MM.1S (cell line): Measurements from ENCODE around the gene ME2.

Experiments used
- DNase-seq: peaks from one replicate; pipeline ENCODE4 v3.0.0-alpha.2; 2015
- H2AFZ ChIP-seq: fragments of 300-600 bp; sonication (generic); 2 replicates; pipeline ENCODE4 v1.6.0; 2016; ENCODE audit warnings: antibody characterized with exemption, low read length
- H3F3A ChIP-seq: fragments of 300-600 bp; sonication (generic); 2 replicates; pipeline ENCODE4 v1.6.1; 2016; ENCODE audit warnings: mild to moderate bottlenecking, antibody characterized with exemption, low read length, moderate library complexity, mixed read lengths; ENCODE audit not compliant: insufficient read depth
- H3K27ac ChIP-seq: fragments of 300-600 bp; sonication (generic); 2 replicates; pipeline ENCODE4 v1.5.1; 2016; ENCODE audit warnings: mild to moderate bottlenecking, low read length
- H3K27me3 ChIP-seq: fragments of 300-600 bp; sonication (generic); replicated peaks from 2 replicates; pipeline ENCODE4 v1.6.0; 2016; ENCODE audit warnings: low read length; ENCODE audit not compliant: insufficient read depth
- H3K36me3 ChIP-seq: fragments of 300-600 bp; sonication (generic); replicated peaks from 2 replicates; pipeline ENCODE4 v1.6.1; 2016; ENCODE audit warnings: mild to moderate bottlenecking, low read length, mixed read lengths; ENCODE audit not compliant: insufficient read depth
- H3K4me1 ChIP-seq: fragments of 300-600 bp; sonication (generic); 2 replicates; pipeline ENCODE4 v1.6.1; 2016; ENCODE audit warnings: low read length, mixed read lengths
- H3K4me2 ChIP-seq: fragments of 300-600 bp; sonication (generic); 2 replicates; pipeline ENCODE4 v1.6.0; 2016; ENCODE audit warnings: low read depth, low read length
- H3K4me3 ChIP-seq: fragments of 300-600 bp; sonication (generic); 2 replicates; pipeline ENCODE4 v1.5.1; 2016; ENCODE audit warnings: low read length, mixed read lengths
- H3K79me2 ChIP-seq: fragments of 300-600 bp; sonication (generic); 2 replicates; pipeline ENCODE4 v1.6.1; 2016; ENCODE audit warnings: mixed run types, low read length, mixed read lengths
- H3K9ac ChIP-seq: fragments of 300-600 bp; sonication (generic); 2 replicates; pipeline ENCODE4 v1.6.1; 2016; ENCODE audit warnings: low read length, mixed read lengths
- H3K9me2 ChIP-seq: fragments of 300-600 bp; sonication (generic); replicated peaks from 2 replicates; pipeline ENCODE4 v1.6.1; 2016; ENCODE audit warnings: mild to moderate bottlenecking, low read length, mixed read lengths; ENCODE audit not compliant: insufficient read depth
- H3K9me3 ChIP-seq: fragments of 300-600 bp; sonication (generic); replicated peaks from 2 replicates; pipeline ENCODE4 v1.6.1; 2016; ENCODE audit warnings: mild to moderate bottlenecking, low read length, mixed read lengths; ENCODE audit not compliant: insufficient read depth
- H4K20me1 ChIP-seq: fragments of 300-600 bp; sonication (generic); 2 replicates; pipeline ENCODE4 v1.6.1; 2016; ENCODE audit warnings: mild to moderate bottlenecking, low read length, moderate library complexity, mixed read lengths; ENCODE audit not compliant: insufficient read depth
- EZH2 ChIP-seq: fragments of 300-600 bp; sonication (generic); optimal IDR thresholded peaks from 2 replicates; pipeline ENCODE3; 2017; ENCODE audit warnings: low read depth, mild to moderate bottlenecking, antibody characterized with exemption, low read length, mixed read lengths
- EZH2phosphoT487 ChIP-seq: fragments of 300-600 bp; sonication (generic); IDR thresholded peaks from 2 replicates; pipeline ENCODE4 v1.6.1; 2018; ENCODE audit warnings: antibody characterized with exemption, low read length
- TF ChIP-seq, protein P1 (sequence below): fragments of 300-600 bp; sonication (generic); IDR thresholded peaks from 2 replicates; pipeline ENCODE4 v1.5.1; 2016; ENCODE audit warnings: antibody characterized with exemption, low read length, mixed read lengths

Gene ME2

GRCh38 chr18:50839996-50840395 is 38.9 kb upstream of the ME2 start:
- Histone ChIP-seq H3K4me1 (peaks cover 12% of the 10 kb centered on the region), H3K36me3 (no peaks in the 10 kb centered on the region), H3K9me3 (no peaks in the 10 kb centered on the region), H3K27me3 (no peaks in the 10 kb centered on the region), H3K9me2 (no peaks in the 10 kb centered on the region), H3K27ac (no peak overlapping the region), H3K9ac (no peak overlapping the region), H3K4me3 (no peak overlapping the region), H2AFZ (no peak overlapping the region), H3F3A (no peaks in the 10 kb centered on the region), H4K20me1 (no peaks in the 10 kb centered on the region), H3K79me2 (no peaks in the 10 kb centered on the region), H3K4me2 (no peak overlapping the region)
- no peak for DNase-seq
- TF ChIP-seq, protein P1, sequence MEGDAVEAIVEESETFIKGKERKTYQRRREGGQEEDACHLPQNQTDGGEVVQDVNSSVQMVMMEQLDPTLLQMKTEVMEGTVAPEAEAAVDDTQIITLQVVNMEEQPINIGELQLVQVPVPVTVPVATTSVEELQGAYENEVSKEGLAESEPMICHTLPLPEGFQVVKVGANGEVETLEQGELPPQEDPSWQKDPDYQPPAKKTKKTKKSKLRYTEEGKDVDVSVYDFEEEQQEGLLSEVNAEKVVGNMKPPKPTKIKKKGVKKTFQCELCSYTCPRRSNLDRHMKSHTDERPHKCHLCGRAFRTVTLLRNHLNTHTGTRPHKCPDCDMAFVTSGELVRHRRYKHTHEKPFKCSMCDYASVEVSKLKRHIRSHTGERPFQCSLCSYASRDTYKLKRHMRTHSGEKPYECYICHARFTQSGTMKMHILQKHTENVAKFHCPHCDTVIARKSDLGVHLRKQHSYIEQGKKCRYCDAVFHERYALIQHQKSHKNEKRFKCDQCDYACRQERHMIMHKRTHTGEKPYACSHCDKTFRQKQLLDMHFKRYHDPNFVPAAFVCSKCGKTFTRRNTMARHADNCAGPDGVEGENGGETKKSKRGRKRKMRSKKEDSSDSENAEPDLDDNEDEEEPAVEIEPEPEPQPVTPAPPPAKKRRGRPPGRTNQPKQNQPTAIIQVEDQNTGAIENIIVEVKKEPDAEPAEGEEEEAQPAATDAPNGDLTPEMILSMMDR = no peak
- no peak for TF ChIP-seq EZH2phosphoT487

DNA sequence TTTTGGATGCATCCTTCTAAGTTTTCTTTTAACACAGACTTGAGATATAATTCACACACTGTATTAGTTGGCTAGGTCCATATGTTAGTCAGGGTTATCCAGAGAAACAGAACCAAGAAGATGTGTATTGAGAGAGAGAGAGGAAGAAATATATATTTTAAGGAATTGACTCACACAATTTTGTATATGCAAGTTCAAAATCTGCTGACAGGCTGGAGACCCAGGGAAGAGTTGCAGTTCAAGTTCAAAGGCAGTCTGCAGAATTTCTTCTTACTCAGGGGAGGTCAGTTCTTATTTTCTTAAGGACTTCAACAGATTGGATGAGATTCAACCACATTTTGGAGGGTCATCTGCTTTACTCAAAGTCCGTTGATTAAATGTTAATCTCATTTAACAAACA is 36.1 kb upstream of the ME2 start:
- DNase-seq = no peak
- TF ChIP-seq, protein P1 = no peak
- Histone ChIP-seq H3K27me3 (no peaks in the 10 kb centered on the region), H4K20me1 (no peaks in the 10 kb centered on the region), H2AFZ (no peak overlapping the region), H3K36me3 (no peaks in the 10 kb centered on the region), H3K4me1 (no peaks in the 10 kb centered on the region), H3K79me2 (no peaks in the 10 kb centered on the region), H3K9me3 (no peaks in the 10 kb centered on the region), H3K9me2 (no peaks in the 10 kb centered on the region), H3K4me2 (no peak overlapping the region), H3K27ac (no peak overlapping the region), H3F3A (no peaks in the 10 kb centered on the region), H3K9ac (no peak overlapping the region), H3K4me3 (no peak overlapping the region)

GRCh38 chr18:50844554-50844953 is 34.4 kb upstream of the ME2 start:
- Histone ChIP-seq H3K9me2 (no peaks in the 10 kb centered on the region), H3K27ac (no peak overlapping the region), H3K36me3 (no peaks in the 10 kb centered on the region), H3K4me1 (no peaks in the 10 kb centered on the region), H3K4me3 (no peak overlapping the region), H3K27me3 (no peaks in the 10 kb centered on the region), H3K4me2 (no peak overlapping the region), H2AFZ (no peak overlapping the region), H3F3A (no peaks in the 10 kb centered on the region), H3K9ac (no peak overlapping the region), H3K9me3 (no peaks in the 10 kb centered on the region), H3K79me2 (no peaks in the 10 kb centered on the region), H4K20me1 (no peaks in the 10 kb centered on the region)
- no peak for DNase-seq
- TF ChIP-seq, protein P1 = no peak
- no peak for TF ChIP-seq EZH2phosphoT487
- no peak for TF ChIP-seq EZH2

GRCh38 chr18:50844960-50845359 is 34.0 kb upstream of the ME2 start:
- Histone ChIP-seq H3K4me1 (no peaks in the 10 kb centered on the region), H3F3A (no peaks in the 10 kb centered on the region), H3K36me3 (no peaks in the 10 kb centered on the region), H3K27ac (no peak overlapping the region), H2AFZ (no peak overlapping the region), H3K27me3 (no peaks in the 10 kb centered on the region), H3K4me2 (no peak overlapping the region), H3K79me2 (no peaks in the 10 kb centered on the region), H3K9ac (no peak overlapping the region), H3K9me3 (no peaks in the 10 kb centered on the region), H3K4me3 (no peak overlapping the region), H3K9me2 (no peaks in the 10 kb centered on the region), H4K20me1 (no peaks in the 10 kb centered on the region)
- TF ChIP-seq EZH2 (no peak), EZH2phosphoT487 (no peak)
- TF ChIP-seq, protein P1 = no peak
- no peak for DNase-seq
